HG03432 (cell line): ENCODE data around the gene LIFR.

Experiments
- ATAC-seq: cut with Tn5 transposase; IDR thresholded peaks from one replicate; pipeline ENCODE4 v1.9.1; 2021; ENCODE audit warnings: mild to moderate bottlenecking, moderate library complexity; ENCODE audit not compliant: unreplicated experiment

LIFR gene

GRCh38 chr5:38468202-38468673 lies 88.2 kb downstream of the LIFR start:
- ATAC-seq = no peak

- no peak for ATAC-seq
Observed at GRCh38 chr5:38467353-38468040, 88.9 kb downstream of the LIFR start.

- ATAC-seq = no peak
Observed at GRCh38 chr5:38466424-38467189, 89.8 kb downstream of the LIFR start.

GRCh38 chr5:38465702-38466423 lies 90.6 kb downstream of the LIFR start:
- ATAC-seq = no peak

- ATAC-seq = no peak
Observed at GRCh38 chr5:38465061-38465460, 91.4 kb downstream of the LIFR start.

- ATAC-seq = no peak
Observed at GRCh38 chr5:38463634-38464521, 92.6 kb downstream of the LIFR start.

- ATAC-seq = no peak
Observed at GRCh38 chr5:38462976-38463633, 93.3 kb downstream of the LIFR start.

- no peak for ATAC-seq
Observed at GRCh38 chr5:38458174-38458573, 98.3 kb downstream of the LIFR start.

- ATAC-seq = no peak
Observed at GRCh38 chr5:38456657-38457399, 99.6 kb downstream of the LIFR start.

GRCh38 chr5:38455796-38456330 lies 100.6 kb downstream of the LIFR start:
- ATAC-seq = peak; percentile 46

GRCh38 chr5:38453921-38454320 lies 102.5 kb downstream of the LIFR start:
- peak; percentile 7 for ATAC-seq

- peak; percentile 98 for ATAC-seq
Observed at GRCh38 chr5:38453506-38453905, 102.9 kb downstream of the LIFR start.

- no peak for ATAC-seq
Observed at GRCh38 chr5:38452201-38452600, 104.2 kb downstream of the LIFR start.

GRCh38 chr5:38451074-38451725 lies 105.2 kb downstream of the LIFR start:
- ATAC-seq = no peak

GRCh38 chr5:38450627-38451026 lies 105.8 kb downstream of the LIFR start:
- no peak for ATAC-seq

GRCh38 chr5:38448568-38449350 lies 107.7 kb downstream of the LIFR start:
- no peak for ATAC-seq

GRCh38 chr5:38447786-38448185 lies 108.7 kb downstream of the LIFR start:
- ATAC-seq = no peak

GRCh38 chr5:38447056-38447455 lies 109.4 kb downstream of the LIFR start:
- no peak for ATAC-seq
